Erythroblast (primary cell): Measurements from ENCODE around the gene TRIM46.
"Not testable (repeated sequence)": the region's sequence is repeated elsewhere in the genome, so short reads cannot be mapped to it uniquely, and the experiment has no call there.

Experiments
- DNase-seq, 2 experiments: peaks; one replicate each; lab custom pipeline; 2025; lab: John Stamatoyannopoulos, UW
- GATA1 ChIP-seq: IDR thresholded peaks from 2 replicates; pipeline ENCODE4 v1.6.1; 2011; ENCODE audit warnings: low read depth, mild to moderate bottlenecking, control low read depth, low read length, moderate library complexity
- POLR2A ChIP-seq: IDR thresholded peaks from 2 replicates; pipeline ENCODE4 v1.6.1; 2011; ENCODE audit warnings: mild to moderate bottlenecking, low read length

Gene TRIM46

GRCh38 chr1:155207806-155208540 is 34.3 kb downstream of the TRIM46 start, which contains the start of gene THBS3:
Gene THBS3 (minus strand): TSS chr1:155207897. CDS start chr1:155207876, 21 bp downstream.
- TF ChIP-seq POLR2A = no peak
- no peak for DNase-seq

- TF ChIP-seq GATA1 (no peak), POLR2A (peak; percentile 66)
- DNase-seq = peak; percentile 94
Observed at GRCh38 chr1:155208541-155209311, 35.1 kb downstream of the TRIM46 start, which contains the start of gene MTX1. Gene MTX1 (plus strand): TSS chr1:155208695. CDS start chr1:155208805, 110 bp downstream.

- TF ChIP-seq POLR2A = peak; percentile 44
- no peak for TF ChIP-seq GATA1
- DNase-seq = no peak
Observed at GRCh38 chr1:155209312-155209721, 35.7 kb downstream of the TRIM46 start.

- DNase-seq = no peak
- TF ChIP-seq POLR2A = no peak
- no peak for TF ChIP-seq GATA1
Observed at GRCh38 chr1:155210314-155211104, 36.9 kb downstream of the TRIM46 start.

- DNase-seq = not testable (repeated sequence)
Observed at GRCh38 chr1:155211381-155212050, 37.9 kb downstream of the TRIM46 start.

- DNase-seq = not testable (repeated sequence)
Observed at GRCh38 chr1:155212051-155212440, 38.4 kb downstream of the TRIM46 start.

GRCh38 chr1:155214702-155215101 is 41.1 kb downstream of the TRIM46 start:
- not testable (repeated sequence) for DNase-seq

GRCh38 chr1:155218854-155219591 is 45.4 kb downstream of the TRIM46 start:
- peak; percentile 58 to 63 for DNase-seq
- no peak for TF ChIP-seq POLR2A
- no peak for TF ChIP-seq GATA1

GRCh38 chr1:155219592-155220031 is 46.0 kb downstream of the TRIM46 start:
- TF ChIP-seq POLR2A (no peak), GATA1 (no peak)
- peak; percentile 48 to 51 for DNase-seq

GRCh38 chr1:155220211-155220965 is 46.7 kb downstream of the TRIM46 start:
- DNase-seq = not testable (repeated sequence)

GRCh38 chr1:155223047-155223446 is 49.4 kb downstream of the TRIM46 start:
- DNase-seq = no peak

GRCh38 chr1:155225404-155225759 is 51.7 kb downstream of the TRIM46 start:
- not testable (repeated sequence) for DNase-seq

More at GRCh38 chr1:155223047-155223446, 49.4 kb downstream of the TRIM46 start:
- TF ChIP-seq POLR2A (no peak), GATA1 (no peak)
